Medulla oblongata (tissue), 1 donor: ENCODE results near the gene ITPA.

ENCODE experiments used
- DNase-seq: peaks from one replicate; pipeline ENCODE4 v3.0.0-alpha.2; 2015; ENCODE audit errors: extremely low spot score

The ITPA gene

DNA sequence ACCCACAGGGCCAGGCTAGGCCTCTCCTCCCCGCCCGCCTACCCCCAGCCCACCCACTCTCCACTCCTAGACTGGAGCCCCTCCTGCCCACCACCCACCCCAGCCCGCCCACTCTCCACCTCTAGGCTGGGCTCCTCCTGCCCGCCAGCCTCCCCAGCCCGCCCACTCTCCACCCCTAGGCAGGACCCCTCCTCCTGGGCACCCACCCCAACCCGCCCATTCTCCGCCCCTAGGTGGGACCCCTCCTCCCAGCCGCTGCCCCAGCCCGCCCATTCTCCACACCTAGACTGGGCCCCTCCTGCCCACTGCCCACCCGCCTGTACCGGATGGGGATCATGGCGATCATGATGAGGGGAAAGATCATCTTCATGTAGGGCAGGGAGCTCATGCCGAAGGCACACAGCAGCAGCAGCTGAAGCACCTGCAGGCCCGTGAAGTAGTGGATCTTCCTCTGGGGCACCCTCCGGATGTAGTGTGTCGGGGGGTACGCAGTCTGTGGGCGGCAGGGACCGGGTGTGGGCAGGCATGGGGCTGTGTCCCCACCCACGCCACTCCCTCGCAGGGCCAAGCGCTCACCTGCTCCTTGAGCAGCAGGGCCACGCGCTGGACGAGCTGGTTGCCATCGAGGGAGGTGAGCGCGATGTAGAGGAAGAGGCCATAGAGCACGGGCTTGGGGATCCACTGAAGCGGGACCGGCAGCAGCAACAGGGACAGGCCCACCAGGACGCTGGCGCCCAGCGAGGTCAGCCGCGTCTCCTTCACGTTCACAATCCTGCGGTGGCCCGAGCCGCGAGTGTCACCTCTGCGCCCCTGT, 18.8 kb downstream of the ITPA start:
- no peak for DNase-seq

DNA sequence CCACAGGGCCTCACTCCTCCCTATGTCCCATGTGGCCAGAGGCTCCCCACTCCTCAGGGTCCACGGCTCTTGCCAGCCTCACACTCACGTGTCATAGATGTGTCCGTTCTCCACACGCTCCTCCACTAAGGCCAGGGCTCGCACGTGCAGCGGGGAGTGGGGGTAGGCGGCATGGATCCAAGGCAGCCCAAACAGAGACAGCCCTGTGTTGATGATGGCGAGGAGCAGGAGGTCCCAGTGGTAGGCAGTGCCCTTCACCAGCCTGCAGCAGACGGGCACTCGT, 19.4 kb downstream of the ITPA start:
- no peak for DNase-seq

DNA sequence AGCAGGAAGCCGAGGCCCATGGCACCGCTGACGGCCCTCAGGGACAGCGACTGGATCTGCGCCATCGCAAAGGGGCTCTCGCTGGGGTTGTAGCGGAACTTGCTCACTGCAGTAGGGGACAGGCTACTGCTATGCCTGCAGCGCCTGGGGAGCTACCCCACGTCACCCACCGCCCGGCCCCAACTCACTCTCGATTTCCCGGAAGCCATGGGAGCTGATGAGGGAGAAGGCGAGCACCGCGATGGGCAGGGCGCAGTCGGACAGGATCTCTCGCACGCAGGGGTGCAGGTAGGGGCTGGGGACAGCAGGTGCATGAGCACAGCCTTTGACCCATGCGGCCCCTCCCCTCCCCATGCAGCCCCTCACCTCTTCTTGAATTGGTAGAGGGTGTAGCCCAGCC, 19.9 kb downstream of the ITPA start:
- no peak for DNase-seq

DNA sequence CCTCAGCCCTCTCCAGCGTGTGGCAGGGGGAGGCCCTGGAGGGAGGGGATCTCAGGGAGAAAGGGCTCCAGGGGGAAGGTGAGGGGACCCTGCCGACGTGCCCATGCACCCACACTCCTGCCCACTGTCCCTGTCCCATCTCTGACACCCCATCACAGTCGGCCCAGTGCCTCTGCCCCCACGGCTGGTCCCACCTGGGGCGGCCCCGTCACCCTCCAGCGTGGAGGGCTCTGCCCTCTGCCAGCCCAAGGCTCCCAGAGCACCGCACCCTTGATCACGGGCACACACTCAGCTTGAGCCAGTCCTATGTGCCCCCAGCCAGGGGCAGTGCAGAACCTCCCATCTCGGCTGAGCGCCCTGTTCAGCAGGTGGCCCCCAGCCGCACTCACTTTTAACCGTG, 20.5 kb downstream of the ITPA start:
- no peak for DNase-seq

DNA sequence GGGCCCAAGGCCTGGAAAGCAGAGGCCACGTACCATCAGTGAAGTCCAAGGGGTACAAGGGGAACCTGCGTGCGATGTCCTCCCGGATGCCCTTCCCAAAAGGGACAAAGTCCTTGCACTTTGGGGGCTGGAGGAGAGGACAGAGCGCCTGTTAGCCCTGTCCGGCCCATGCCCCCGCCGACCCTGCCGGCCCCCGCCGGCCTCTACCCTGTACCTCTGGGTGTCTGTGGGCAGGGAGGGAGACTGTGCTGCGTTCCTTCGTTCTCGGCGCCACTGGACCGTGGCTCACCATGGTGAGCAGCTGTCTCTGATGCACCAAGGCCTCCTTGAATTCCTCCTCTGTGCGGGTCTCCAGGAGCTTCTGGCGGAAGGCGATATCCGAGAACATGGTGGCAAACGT, 21.8 kb downstream of the ITPA start:
- DNase-seq, result no peak

DNA sequence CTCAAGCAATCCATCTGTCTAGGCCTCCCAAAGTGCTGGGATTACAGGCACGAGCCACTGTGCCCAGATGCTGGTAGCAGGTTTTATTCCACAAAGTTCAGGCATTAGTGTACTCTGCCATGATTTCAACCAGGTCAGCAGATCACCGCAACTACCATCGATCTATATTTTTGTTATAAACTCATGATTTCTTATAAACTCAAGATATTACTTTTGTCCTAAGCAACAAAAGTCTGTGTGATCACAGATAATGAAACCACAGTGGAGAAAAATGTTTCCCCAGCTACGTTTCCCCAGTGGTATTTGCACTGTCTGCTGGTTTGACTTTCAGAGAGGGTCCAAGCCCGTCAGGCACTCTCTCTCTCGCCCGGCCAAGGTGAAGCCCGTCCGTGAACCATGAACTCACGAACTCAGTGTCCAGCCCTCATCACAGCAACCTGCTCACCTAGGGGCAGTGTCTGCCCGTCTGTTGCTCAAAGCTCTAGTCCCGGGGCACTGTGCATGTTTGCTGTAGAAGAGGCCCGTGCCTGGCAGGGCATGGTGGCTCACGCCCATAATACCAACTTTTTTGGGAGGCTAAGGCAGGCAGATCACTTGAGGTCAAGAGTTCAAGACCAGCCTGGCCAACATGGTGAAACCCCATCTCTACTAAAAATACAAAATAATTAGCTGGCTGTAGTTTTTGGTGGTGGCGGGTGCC, 22.7 kb downstream of the ITPA start:
- no peak for DNase-seq

DNA sequence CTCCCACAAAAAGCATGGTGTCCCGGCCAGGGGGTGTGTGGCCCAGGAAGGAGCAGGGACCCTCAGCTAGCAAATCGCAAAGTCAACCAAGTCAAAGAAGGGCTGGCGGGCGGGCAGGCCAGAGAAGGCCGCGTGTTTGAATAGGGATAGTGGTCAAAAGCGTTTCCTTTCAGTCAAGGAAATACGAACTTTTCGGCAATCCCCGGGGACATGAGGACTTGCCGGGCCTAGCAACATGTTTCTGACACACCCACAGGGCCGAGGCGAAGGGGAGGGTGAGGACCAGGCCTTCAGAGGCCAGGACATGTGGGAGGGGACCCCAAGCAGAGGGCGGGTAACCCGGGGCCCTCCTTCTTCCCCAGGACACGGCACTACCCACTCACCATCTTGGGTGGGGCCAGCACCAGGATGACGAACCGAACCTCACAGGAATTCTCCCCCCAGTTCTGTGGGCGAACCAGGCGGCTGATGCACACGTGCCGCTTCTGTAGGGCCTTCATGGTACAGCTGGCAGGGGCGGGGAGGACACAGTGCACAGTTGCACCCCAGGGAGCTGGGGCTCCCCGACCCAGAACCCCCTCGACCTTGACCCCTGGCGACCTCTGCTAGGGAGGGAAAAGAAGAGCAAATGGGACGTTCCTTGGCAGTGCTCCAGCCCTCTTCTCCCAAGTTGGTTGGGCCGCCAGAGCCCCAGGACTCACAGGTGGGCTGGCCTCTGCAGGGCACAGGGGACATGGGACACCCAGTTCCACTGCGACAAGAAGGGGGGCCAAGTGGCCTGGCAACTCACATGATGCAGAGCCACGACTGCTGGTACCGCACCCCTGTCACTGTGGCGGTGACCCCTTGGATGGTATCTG, 24.1 kb downstream of the ITPA start:
- no peak for DNase-seq

DNA sequence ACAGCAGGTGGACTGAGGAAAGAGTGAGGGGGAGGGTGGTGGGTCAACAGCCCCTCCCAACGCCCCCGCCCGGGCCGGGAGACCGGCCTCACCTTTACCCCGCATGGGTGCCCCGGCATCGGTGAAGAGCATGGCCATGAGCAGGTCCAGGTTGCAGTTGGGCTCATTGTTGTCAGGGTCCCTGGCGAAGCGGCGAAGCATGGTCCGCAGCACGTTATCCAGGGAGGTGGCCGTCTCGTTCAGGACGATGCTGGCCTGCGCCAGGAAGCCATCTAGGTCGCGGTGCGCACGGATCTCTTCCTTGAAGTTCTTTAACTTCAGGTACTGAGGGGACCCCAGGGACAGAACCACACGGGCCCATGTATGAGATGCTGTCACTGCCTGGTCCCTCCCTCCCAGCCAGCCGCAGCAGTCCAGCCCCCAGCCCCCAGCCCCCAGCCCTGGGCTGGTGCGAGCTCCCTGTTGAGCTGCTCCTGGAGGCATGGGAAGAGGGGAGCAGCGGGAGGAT, 24.7 kb downstream of the ITPA start:
- DNase-seq, result no peak

DNA sequence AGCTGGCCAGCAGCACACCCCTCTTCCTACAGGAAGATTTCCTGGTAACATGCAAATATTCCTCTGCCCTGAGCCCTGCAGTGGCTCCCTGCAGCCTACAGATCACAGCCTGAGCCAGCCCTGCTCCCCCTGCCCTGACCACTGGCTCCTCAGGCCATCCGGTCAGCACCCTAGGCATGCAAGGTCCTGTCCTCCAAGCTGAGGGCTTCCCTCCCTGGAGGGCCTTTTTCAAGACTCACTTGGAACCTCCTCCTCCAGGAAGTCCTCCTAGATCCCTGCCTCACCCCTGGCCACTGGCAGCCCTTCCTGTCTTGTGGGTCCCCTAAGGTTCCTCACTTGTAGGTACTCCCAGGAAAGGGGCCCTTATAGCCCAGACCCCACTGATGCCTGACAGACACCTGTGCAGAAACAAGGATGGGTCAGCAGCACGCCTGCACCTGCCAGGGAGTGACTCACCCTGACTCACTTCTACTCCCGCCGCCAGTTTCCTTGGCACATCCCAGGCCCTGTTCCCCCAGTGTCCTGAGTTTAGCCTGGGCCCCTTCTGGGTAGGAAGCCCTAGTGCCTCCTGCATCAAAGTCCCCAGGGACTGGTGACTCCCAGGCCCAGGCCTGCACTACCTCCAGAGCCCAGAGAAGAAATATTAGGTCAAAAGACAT, 26.5 kb downstream of the ITPA start:
- no peak for DNase-seq

DNA sequence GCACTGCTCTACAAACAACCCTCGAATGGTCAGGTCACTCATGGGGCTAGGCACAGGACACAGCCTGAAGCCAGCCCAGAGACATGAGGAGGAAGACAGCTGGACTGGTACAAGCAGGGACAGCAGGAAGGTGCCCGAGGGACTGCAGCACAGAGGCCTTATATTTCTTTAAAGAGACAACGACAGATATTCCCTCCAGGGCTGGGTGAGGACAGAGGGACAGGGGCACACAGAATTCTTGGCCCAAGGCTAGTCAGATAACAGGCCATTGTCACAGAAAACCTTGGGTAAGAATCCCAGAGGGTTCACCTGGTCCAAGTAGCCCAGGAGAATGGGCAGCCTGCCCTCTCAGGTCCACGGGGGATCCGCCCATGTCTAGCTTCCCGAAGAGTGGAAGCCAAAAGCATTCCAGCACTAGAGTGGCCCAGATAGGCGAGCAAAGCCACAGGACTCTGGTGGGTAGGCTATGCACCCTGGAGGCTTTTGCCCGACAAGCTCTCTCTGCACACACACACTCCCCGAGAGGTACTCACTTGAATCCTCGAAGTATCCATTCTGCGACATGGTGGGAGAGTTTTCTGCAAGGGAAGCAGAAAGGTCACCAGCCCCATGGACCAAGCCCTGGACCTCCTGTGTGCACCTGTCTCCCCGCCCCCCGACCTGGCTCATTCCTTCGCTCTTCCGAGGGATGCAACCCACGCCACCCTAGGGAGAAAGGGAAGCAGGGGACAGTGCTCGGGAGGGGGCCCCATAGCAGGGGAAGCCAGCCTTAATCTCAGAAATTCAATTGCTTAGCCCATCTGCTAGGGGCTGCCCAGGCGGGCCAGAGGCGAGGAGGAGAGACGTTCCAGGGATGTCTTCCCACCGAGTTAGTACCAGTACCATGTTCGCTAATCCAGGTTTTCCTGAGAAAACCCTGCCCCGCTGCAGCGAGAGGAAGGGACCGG, 28.0 kb downstream of the ITPA start:
- DNase-seq, result no peak

DNA sequence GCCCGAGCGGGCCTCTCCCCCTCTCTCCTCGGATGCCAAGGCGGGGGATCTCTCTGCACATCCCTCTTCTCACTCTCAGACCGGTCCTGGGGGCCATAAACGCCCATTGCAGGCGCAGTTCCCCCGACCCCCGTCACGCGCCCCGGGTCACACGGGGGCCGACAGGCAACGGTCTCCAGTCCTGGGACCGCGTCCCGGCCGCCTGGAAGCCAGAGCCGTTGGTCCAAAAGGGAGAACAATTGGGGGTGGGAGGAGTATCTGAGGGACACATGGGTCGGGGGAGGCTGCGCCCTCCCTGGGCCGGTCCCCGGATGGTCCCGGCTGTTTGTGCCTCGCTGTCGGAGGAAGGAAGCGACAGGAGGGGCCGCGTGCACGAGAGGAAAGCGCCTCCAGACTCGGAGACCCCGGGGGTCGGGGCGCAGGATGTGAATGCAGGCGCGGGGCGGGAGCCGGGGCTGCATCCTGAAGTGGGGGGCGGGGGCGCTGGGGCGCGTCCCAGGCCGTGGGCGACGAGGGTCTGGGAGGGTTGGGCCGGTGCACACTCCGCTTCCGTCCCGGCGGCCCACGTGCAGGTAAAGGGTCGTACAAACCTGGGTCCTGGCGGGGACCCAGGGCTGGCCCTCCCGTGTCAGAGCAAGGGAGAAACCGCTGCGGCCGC, 28.8 kb downstream of the ITPA start:
- no peak for DNase-seq

DNA sequence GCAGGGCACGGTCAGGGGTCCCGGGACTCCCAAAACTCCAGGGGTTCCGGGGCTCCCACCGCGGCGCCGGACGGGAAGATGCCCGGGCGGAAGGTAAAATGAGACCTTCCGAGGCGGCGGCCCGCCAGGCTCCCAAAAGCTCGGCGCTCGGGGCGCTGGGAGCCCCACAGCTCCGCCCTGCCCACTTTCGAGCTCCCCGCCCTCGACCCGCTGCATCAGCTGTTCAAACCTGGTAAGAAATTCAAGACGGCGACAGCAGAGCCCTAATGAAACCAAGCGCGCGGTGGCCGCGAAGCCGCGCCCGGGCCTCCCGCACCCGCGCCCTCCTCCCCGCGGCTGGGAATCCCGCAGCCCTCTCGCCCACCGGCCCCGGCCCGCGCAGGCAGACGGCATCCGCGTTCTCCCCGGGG, 29.3 kb downstream of the ITPA start:
- no peak for DNase-seq

DNA sequence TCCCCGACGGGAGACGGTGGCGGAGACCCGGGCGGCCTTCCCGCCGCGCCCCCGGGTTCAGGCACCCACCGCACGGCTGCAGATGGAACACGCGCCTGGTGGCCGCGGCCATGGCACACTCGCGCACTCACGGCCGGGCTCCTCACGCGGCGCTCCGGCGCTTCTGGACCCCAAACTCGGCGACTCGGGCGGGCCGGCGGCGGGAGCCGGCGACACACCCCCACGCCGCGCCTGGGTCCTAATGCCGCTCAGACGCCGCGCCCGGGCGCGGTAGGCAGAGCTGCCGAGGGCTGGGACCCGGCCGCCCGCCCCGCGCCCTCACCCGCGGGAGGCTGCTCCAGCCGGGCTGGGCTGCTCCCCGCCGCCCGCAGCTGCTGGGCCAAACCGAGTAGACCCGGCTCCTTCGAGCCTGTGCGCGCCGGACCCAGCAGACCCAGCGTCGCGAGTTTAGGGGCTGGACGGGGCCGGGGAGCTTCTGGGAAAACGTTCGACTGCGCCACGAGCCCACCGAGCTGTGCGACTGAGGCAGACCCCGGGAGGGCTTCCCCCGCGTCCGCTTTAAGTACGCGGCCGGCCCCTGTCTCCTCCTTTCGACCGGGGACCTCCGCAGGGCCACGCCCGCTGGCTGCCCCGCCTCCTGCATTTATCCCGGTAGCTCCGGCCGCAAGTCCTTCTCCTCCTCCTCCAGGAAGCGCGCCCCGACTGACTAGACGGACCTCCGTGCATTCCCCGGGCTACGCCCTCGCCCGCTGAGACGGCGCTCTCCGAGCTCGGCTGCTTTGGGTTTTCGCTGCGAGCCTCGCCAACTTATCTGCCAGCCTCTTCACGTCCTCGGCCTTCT, 29.9 kb downstream of the ITPA start, which contains the start of gene SLC4A11:
Gene SLC4A11 (minus strand): TSS at position 165 of the 841 bp plus-strand sequence. CDS start 53 bp downstream, at position 112.
- DNase-seq, result no peak

DNA sequence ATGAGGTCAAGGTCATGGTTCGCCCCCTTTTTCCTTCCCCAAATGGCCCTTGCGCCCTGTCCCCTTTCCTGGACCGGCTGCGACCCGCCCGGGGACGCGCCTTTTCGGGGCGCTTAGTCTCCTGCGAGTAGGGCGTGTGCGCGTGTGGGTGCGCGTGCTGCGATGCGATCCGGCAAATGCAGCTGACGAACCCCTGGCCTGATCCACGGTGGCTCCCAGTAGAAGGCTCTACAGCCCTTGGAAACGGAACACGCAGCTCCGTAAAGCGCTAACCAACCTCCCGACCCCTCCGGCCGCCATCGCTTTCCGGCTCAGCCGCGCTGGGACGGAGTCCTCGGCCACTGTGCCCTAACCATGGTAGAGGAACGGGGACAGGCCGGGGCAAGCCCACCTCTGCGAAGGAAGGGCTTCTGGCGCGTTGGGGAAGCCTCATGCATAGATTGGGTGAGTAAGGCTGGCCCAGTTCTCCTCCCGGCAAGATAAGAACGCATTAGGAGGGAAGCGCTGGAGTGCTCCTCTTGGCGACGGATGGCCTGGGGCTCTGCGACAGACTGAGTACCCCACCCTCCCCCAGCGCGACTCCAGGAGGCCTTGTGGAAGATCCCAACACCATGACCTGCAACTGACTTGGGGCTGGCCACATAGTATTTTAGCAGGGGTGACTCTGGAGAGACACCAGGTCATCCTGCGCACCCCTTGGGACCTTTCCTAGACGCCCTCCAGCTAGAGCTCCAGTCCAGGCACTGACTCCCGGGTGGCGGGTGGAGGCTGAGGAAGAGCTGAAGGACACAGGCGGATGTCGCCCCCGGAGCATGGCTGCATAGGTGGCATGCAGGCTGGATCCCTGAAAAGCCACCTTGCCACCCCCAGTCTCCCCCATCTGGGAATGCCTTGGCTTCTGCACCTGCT, 30.8 kb downstream of the ITPA start:
- no peak for DNase-seq

DNA sequence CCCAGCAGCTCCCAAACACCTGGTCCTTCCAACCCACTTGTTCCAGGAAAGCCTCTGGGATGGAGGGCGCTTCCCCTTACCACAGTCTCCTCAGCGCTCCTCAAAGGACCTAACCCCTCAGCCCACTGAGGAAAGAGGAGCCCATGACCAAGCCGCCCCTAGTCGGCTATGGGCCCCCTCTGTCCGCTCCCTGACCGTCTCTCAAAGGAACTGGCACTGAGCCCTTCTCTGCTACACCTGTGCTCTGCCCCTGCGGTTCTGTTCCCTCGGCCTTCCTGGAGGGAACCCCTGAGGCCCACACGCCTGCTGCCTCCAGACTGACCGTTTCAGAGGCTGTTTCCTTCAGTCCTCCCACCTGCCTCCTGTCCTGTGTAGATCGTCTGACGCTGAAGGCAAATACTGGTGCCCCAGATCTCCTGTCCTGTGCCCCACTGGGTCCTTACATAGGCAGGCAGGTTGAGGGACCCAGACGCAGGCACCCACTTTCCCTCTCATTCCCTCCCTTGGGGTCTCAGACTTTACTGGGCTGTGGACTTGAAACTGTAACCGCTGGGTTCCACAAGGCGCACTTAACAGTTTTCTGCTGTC, 31.6 kb downstream of the ITPA start:
- DNase-seq, result no peak

DNA sequence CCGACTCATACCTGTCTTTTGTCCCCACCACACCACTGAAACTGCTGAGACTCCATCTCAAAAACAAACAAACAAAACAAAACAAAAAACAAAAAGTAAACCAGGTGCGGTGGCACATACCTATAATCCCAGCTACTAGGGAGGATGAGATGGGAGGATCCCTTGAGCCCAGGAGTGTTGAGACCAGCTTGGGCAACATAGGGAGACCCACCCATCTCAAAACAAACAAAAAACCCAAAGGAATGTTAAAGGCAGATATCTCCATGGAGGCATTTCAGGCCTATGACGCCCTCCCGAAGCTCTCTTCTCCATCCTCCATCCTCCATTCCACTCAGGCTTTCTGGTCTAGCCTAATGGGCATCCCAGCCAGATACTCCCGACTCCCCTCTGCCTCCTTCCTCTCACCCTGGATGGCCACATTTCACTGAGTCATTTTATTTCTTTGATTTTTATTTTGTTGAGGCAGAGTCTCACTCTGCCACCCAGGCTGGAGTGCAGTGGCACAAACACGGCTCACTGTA, 32.9 kb downstream of the ITPA start:
- DNase-seq, result no peak

DNA sequence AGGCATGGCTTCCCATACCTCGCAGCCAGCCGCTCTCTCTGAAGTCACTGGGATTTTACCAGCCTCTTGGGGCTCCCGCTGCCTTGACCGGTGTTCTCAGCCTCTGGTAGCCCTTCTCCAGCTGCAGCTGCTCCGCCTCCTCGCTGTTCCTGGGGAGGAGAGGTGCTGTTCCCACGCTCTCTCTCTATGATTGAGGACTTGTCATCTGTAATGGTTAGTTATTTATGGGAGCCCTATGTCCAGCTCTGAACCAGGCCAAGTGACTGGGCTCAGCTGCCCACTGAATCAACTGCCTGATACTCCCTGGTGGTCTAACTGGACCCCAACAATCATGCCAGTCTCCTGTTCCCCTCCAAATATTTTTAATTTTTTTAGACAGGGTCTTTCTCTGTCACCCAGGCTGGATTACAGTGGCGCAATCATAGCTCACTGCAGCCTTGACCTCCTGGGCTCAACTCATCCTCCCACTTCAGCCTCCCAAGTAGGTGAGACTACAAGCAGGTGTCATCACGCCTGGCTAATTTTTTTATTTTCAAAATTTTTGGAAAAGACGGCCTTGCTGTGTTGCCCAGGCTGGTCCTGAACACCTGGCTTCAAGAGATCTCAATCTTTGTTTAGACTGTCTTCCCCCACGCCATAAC, 34.5 kb downstream of the ITPA start:
- DNase-seq, result no peak
